ENCODE data around the gene VMAC.

DNA sequence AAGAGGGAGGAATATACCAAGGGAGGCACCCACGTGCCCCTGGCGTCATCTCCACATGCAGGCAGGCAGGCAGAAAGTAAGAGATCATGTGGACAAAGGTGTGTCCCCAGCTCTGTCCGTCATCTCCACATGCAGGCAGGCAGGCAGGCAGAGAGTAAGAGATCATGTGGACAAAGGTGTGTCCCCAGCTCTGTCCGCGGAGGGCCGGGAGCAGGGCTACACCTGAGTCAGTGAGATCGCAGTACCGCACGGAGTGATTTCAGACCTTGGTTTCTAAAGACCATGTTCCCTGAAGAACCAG is 31.6 kb downstream of the VMAC start:
- TF ChIP-seq POLR2AphosphoS5 (IDR thresholded peaks at IDR 0.05; ENCODE audit: borderline replicate concordance, low read depth, low read length): no peak
- TF ChIP-seq EZH2 (IDR thresholded peaks at IDR 0.05): no peak
- no peak for TF ChIP-seq FOXP2 (optimal IDR thresholded peaks at IDR 0.05; ENCODE audit: control extremely low read depth, extremely low read length, insufficient read depth)
